Stimulated activated CD8-positive, alpha-beta memory T cell treated with anti-CD3 and anti-CD28 coated beads, Interleukin-12 subunit alpha, Interleukin-12 subunit beta, amount 100 ng/mL, for 4 hours (primary cell): ENCODE measurements around the gene PDLIM1.

ENCODE experiments used
- DNase-seq: peaks from one replicate; pipeline ENCODE4 v3.0.0-alpha.2; 2020; ENCODE audit warnings: low read depth

The PDLIM1 gene

GRCh38 chr10:95314192-95314918 is 23.6 kb upstream of the PDLIM1 start:
- DNase-seq, result no peak

- DNase-seq, result no peak
Measured at GRCh38 chr10:95312986-95313495, 22.2 kb upstream of the PDLIM1 start.

GRCh38 chr10:95312257-95312656 is 21.5 kb upstream of the PDLIM1 start:
- no peak for DNase-seq

- no peak for DNase-seq
Measured at GRCh38 chr10:95309958-95310357, 19.2 kb upstream of the PDLIM1 start.

GRCh38 chr10:95308389-95309302 is 17.8 kb upstream of the PDLIM1 start:
- DNase-seq, result no peak

GRCh38 chr10:95306851-95307250 is 16.0 kb upstream of the PDLIM1 start:
- no peak for DNase-seq

GRCh38 chr10:95306318-95306650 is 15.5 kb upstream of the PDLIM1 start:
- no peak for DNase-seq

- DNase-seq, result no peak
Measured at GRCh38 chr10:95305606-95306317, 15.0 kb upstream of the PDLIM1 start.

GRCh38 chr10:95304976-95305375 is 14.2 kb upstream of the PDLIM1 start:
- DNase-seq, result no peak

- no peak for DNase-seq
Measured at GRCh38 chr10:95304463-95304862, 13.7 kb upstream of the PDLIM1 start.

GRCh38 chr10:95303950-95304349 is 13.1 kb upstream of the PDLIM1 start:
- DNase-seq, result no peak

- no peak for DNase-seq
Measured at GRCh38 chr10:95303535-95303934, 12.7 kb upstream of the PDLIM1 start.

GRCh38 chr10:95300022-95300539 is 9.3 kb upstream of the PDLIM1 start:
- DNase-seq, result no peak

GRCh38 chr10:95297402-95297801 is 6.6 kb upstream of the PDLIM1 start:
- DNase-seq, result no peak

- DNase-seq, result no peak
Measured at GRCh38 chr10:95296764-95297163, 6.0 kb upstream of the PDLIM1 start.

- peak; percentile 19 for DNase-seq
Measured at GRCh38 chr10:95295031-95295755, 4.4 kb upstream of the PDLIM1 start.

GRCh38 chr10:95293631-95294030 is 2.8 kb upstream of the PDLIM1 start:
- DNase-seq, result no peak

GRCh38 chr10:95291365-95292039 is 699 bp upstream of the PDLIM1 start:
- no peak for DNase-seq

GRCh38 chr10:95289921-95290421 is 832 bp downstream of the PDLIM1 start:
- no peak for DNase-seq

GRCh38 chr10:95289003-95289920 is 1.5 kb downstream of the PDLIM1 start:
- DNase-seq, result no peak
